Measurements from ENCODE around the gene SLC22A23. TPM values are rescaled to one million over a fixed set of nuclear protein-coding genes. Genes with fewer than 3 reads are reported as not detected.

The SLC22A23 gene
- total RNA-seq, 1 experiment from 2014 or later = 6.8 TPM

- H3K4me1 Mint-ChIP-seq = peaks cover 21 to 22% of the 10 kb centered on the region in 2 experiments
- Histone ChIP-seq H3K23me2 (ENCODE audit: insufficient read length, low read depth, low read length, poor library complexity, severe bottlenecking) (no peaks in the 10 kb centered on the region), H4K20me1 (ENCODE audit: control insufficient read depth, insufficient read depth, insufficient read length) (no peaks in the 10 kb centered on the region), H2BK15ac (ENCODE audit: low read depth, low read length) (no peak overlapping the region), H3K9ac (ENCODE audit: extremely low read depth, insufficient read length, low read length) (no peak overlapping the region), H4K91ac (ENCODE audit: insufficient read length, low read depth, low read length) (no peak overlapping the region), H3K56ac (ENCODE audit: insufficient read length, low read depth, low read length) (no peak overlapping the region), H3K79me2 (ENCODE audit: insufficient read depth, low read length) (no peaks in the 10 kb centered on the region), H2BK20ac (ENCODE audit: low read depth, low read length, poor library complexity, severe bottlenecking) (no peak overlapping the region), H3K18ac (ENCODE audit: insufficient read length, low read depth, low read length) (no peak overlapping the region), H3K4me1 (ENCODE audit: insufficient read depth, low read length) (peaks cover 13% of the 10 kb centered on the region; the same call in 1 of the 2 replicates), H3T11ph (ENCODE audit: low read length) (no peak overlapping the region), H3K27me3 (ENCODE audit: insufficient read depth, low read length) (no peaks in the 10 kb centered on the region), H4K5ac (ENCODE audit: insufficient read length, low read depth, low read length) (no peak overlapping the region), H2AFZ (ENCODE audit: low read length) (no peak overlapping the region), H3K4ac (ENCODE audit: low read depth, low read length) (no peak overlapping the region), H3K14ac (ENCODE audit: insufficient read depth, low read length) (no peak overlapping the region), H3K23ac (ENCODE audit: insufficient read length, low read depth, low read length) (no peak overlapping the region), H3K4me2 (ENCODE audit: insufficient read depth, insufficient read length, low read length) (no peak overlapping the region), H4K8ac (replicated peaks; ENCODE audit: insufficient read length, low read depth, low read length) (no peak overlapping the region), H2BK12ac (ENCODE audit: insufficient read length, low read depth, low read length) (no peak overlapping the region), H3K9me3 (ENCODE audit: control insufficient read depth, low read depth, low read length) (no peaks in the 10 kb centered on the region), H3K79me1 (ENCODE audit: insufficient read depth, low read depth, low read length, poor library complexity, severe bottlenecking) (no peaks in the 10 kb centered on the region), H2AK5ac (ENCODE audit: insufficient read length, low read length) (no peak overlapping the region), H2BK120ac (ENCODE audit: low read depth, low read length, poor library complexity, severe bottlenecking) (no peak overlapping the region), H2BK5ac (ENCODE audit: insufficient read length, low read length) (no peak overlapping the region), H3K27ac (ENCODE audit: insufficient read length, low read depth, low read length) (no peak overlapping the region)
- H3K9me3 Mint-ChIP-seq = no peaks in the 10 kb centered on the region
- WGBS (ENCODE audit: extremely low coverage, insufficient read length, low lambda C conversion rate) = no CpG with 5 or more reads among the region's 24 CpGs
- no peak for DNase-seq
- no peak overlapping the region; a peak in 2 of 7 replicates for H3K27ac Mint-ChIP-seq
- H3K4me3 Mint-ChIP-seq = no peak overlapping the region; a peak in 1 of 5 replicates
- TF ChIP-seq CTCF (conservative IDR thresholded peaks at IDR 0.05) = 0 out of 3 replicates have a peak, but pooled peaks have one; percentile 15
- no peaks in the 10 kb centered on the region for H3K36me3 Mint-ChIP-seq (ENCODE audit: insufficient read depth in 1 of 3, low read depth in 3 of 3)
- H3K27me3 Mint-ChIP-seq (ENCODE audit: low read depth) = peaks cover 5% of the 10 kb centered on the region
These were observed 218.8 kb downstream of the SLC22A23 start for GRCh38 chr6:3237761-3238662.
